ENCODE results near the gene TTC23.

The TTC23 gene

GRCh38 chr15:99139276-99139675 lies 110.1 kb downstream of the TTC23 start:
- no peak for DNase-seq (ENCODE audit: low read depth, low spot score)

DNA sequence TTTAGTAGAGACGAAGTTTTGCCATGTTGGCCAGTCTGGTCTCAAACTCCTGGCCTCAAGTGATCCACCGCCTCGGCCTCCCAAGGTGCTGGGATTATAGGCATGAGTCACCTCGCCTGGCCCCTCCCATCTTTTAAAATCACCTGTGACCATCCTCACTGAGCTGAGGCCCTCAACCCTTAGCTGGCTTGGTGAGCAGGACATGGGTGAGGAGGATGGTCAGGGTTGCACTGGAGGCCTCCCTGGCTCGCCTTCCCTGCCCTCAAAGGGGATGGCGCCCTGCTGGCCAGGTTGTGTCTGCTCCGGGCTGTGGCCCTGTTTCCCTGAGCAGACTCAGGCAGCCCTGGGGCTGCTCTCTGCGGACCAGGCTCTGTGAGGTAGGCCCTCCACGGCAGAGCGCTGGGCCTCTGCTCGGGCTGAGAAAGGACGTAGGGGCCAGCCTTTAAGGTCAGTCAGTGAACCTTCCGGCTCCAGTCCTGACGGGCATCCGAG lies 110.8 kb downstream of the TTC23 start:
- DNase-seq (ENCODE audit: low read depth, low spot score): no peak

- DNase-seq (ENCODE audit: low read depth, low spot score): no peak
These were observed 111.5 kb downstream of the TTC23 start for GRCh38 chr15:99137877-99138276.

GRCh38 chr15:99137111-99137546 lies 112.3 kb downstream of the TTC23 start:
- DNase-seq (ENCODE audit: low read depth, low spot score): no peak

GRCh38 chr15:99135194-99135593 lies 114.2 kb downstream of the TTC23 start:
- no peak for DNase-seq (ENCODE audit: low read depth, low spot score)

GRCh38 chr15:99134317-99134821 lies 115.0 kb downstream of the TTC23 start:
- DNase-seq (ENCODE audit: low read depth, low spot score): no peak

DNA sequence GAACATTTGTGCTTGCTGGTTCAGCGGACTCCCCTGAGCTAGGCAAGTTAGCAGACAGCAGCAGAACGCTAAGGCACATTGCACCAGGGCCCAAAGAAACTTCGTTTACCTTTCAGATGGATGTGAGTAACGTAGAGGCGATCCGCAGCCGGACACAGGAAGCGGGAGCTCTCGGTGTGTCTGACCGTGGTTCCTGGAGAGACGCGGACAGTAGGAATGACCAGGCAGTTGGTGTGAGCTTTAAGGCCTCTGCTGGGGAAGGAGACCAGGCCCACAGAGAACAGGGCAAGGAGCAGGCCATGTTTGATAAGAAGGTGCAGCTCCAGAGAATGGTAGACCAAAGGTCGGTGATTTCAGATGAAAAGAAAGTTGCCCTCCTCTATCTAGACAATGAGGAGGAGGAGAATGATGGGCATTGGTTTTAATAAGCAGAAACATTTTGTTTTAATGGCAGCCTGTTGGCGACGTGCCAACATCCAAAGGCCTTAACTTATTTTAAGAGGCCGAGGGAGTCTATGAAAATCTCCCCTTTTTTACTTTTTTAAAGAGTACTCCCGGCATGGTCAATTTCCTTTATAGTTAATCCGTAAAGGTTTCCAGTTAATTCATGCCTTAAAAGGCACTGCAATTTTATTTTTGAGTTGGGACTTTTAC lies 116.6 kb downstream of the TTC23 start:
- no peak for DNase-seq (ENCODE audit: low read depth, low spot score)

DNA sequence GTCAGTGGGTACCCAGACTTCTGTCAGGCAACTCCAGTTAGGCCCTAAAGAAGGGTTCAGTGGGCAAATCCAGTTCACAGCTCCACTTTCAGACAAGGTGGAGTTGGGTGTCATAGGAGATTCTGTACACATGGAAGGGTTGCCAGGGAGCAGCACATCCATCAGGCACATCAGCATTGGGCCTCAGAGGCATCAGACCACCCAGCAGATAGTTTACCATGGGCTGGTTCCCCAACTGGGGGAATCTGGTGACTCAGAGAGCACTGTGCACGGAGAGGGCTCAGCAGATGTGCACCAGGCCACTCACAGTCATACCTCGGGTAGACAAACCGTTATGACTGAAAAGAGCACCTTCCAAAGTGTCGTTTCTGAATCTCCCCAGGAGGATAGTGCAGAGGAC lies 117.3 kb downstream of the TTC23 start:
- DNase-seq (ENCODE audit: low read depth, low spot score): no peak

GRCh38 chr15:99131441-99132023 lies 117.8 kb downstream of the TTC23 start:
- DNase-seq (ENCODE audit: low read depth, low spot score): no peak

GRCh38 chr15:99130765-99131440 lies 118.5 kb downstream of the TTC23 start:
- no peak for DNase-seq (ENCODE audit: low read depth, low spot score)

GRCh38 chr15:99130314-99130713 lies 119.1 kb downstream of the TTC23 start:
- DNase-seq (ENCODE audit: low read depth, low spot score): no peak

GRCh38 chr15:99129644-99130043 lies 119.7 kb downstream of the TTC23 start:
- DNase-seq (ENCODE audit: low read depth, low spot score): no peak

- no peak for DNase-seq (ENCODE audit: low read depth, low spot score)
These were observed 121.0 kb downstream of the TTC23 start for GRCh38 chr15:99128411-99128810.

GRCh38 chr15:99127773-99128172 lies 121.6 kb downstream of the TTC23 start:
- no peak for DNase-seq (ENCODE audit: low read depth, low spot score)

- DNase-seq (ENCODE audit: low read depth, low spot score): no peak
These were observed 122.5 kb downstream of the TTC23 start for GRCh38 chr15:99126930-99127329.

- no peak for DNase-seq (ENCODE audit: low read depth, low spot score)
These were observed 123.2 kb downstream of the TTC23 start for GRCh38 chr15:99126131-99126588.

DNA sequence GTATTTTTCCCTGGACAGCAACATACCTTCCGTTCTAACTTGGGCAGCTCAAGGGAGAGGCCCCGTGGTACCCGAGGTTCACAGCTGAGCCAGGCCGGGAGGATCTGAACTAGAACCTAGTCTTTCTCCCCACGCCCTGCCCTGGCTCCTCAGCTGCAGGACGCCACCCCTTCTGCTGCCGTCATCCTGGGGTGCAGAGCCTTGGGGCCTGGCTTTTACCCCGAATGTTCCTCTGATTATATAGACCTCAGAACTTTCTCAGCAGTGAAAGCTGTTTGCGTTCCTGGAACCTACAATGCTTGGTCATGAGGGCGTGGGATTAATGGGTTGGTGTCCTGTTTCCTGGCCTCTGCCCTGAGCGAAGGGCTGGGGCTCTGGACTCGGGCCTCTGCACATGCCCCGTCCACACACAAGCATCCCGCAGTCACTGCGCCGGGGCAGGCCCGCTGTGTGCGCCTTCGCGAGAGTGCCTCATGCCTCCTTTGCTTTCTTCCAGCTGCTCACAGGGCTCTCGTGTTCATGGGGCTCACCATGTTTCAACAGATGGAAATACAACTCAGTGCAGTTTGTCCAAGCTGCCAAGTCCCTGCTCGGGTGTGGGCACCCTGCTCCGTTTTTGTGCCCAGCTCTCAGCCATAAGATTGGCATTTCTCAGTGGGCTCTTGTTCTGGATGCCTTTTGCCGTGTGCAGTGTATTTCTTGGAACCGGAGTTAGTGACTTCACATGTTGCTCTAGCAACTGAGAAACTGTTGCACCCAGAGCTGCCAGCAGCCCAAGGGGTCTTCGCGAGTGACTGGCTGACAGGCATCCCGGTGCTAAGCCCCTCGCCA lies 124.1 kb downstream of the TTC23 start:
- DNase-seq (ENCODE audit: low read depth, low spot score): no peak

GRCh38 chr15:99124641-99125040 lies 124.7 kb downstream of the TTC23 start:
- DNase-seq (ENCODE audit: low read depth, low spot score): no peak

- peak; percentile 92 for DNase-seq (ENCODE audit: low read depth, low spot score)
These were observed 125.5 kb downstream of the TTC23 start for GRCh38 chr15:99123713-99124451.

- DNase-seq (ENCODE audit: low read depth, low spot score): no peak
These were observed 126.3 kb downstream of the TTC23 start for GRCh38 chr15:99122831-99123712.

All from brain pericyte (primary cell).